ENCODE results near the gene PNMT. TPM values are rescaled to one million over a fixed set of nuclear protein-coding genes. Genes with fewer than 3 reads are reported as not detected.

PNMT gene
- total RNA-seq, 2 experiments from 2014 or later = not detected

- H3K9me3 ChIP-seq (ENCODE audit: low read length) = no peaks in the 10 kb centered on the region
- no peak overlapping the region for H2AFZ ChIP-seq (ENCODE audit: low read length)
- peaks cover 41% of the 10 kb centered on the region for H3K4me1 ChIP-seq (ENCODE audit: insufficient read depth, low read length, poor library complexity, severe bottlenecking)
- TF ChIP-seq CTCF (conservative IDR thresholded peaks at IDR 0.05; ENCODE audit: low read length) (no peak), EZH2phosphoT487 (IDR thresholded peaks at IDR 0.05; ENCODE audit: borderline replicate concordance, low read depth, low read length) (no peak)
- H4K20me1 ChIP-seq (ENCODE audit: insufficient read depth, low read length) = no peaks in the 10 kb centered on the region
- no peaks in the 10 kb centered on the region for H3K9me2 ChIP-seq (ENCODE audit: insufficient read depth, low read length)
- no peaks in the 10 kb centered on the region for H3K79me2 ChIP-seq (ENCODE audit: insufficient read depth, low read depth, low read length)
- ChIA-PET POLR2A (interaction anchor here (1.1 kb wide), 1 partner anchor 12 kb away, joined by 3 read pairs; the partner anchor contains the start of gene PGAP3), CTCF (ENCODE audit: unreplicated experiment) (interaction anchor here (1.0 to 1.2 kb wide), 2 partner anchors 22 to 117 kb away, joined by 3 read pairs; no protein-coding TSS in a partner anchor)
- no peak overlapping the region for H3K4me2 ChIP-seq (ENCODE audit: low read length)
- DNase-seq (ENCODE audit: low spot score) = no peak
- intact Hi-C loops (cut with micrococcal nuclease; ENCODE audit: unreplicated experiment) = no loop called here
- no peak overlapping the region for H3K4me3 ChIP-seq (ENCODE audit: low read depth, low read length, poor library complexity, severe bottlenecking)
- H3K27ac ChIP-seq (ENCODE audit: low read depth, low read length, poor library complexity, severe bottlenecking) = peak overlapping the region; percentile 19
- no TSS peak for BruUV-seq (replicated peaks)
- H3K36me3 ChIP-seq (ENCODE audit: insufficient read depth, low read length) = no peaks in the 10 kb centered on the region
Measured at GRCh38 chr17:39675390-39676082, 7.3 kb downstream of the PNMT start.

- intact Hi-C loops (cut with micrococcal nuclease; ENCODE audit: unreplicated experiment) = no loop called here
- no peak overlapping the region for H2AFZ ChIP-seq (ENCODE audit: low read length)
- DNase-seq (ENCODE audit: low spot score) = peak; percentile 42
- no peak overlapping the region for H3K4me2 ChIP-seq (ENCODE audit: low read length)
- TF ChIP-seq EZH2phosphoT487 (IDR thresholded peaks at IDR 0.05; ENCODE audit: borderline replicate concordance, low read depth, low read length) (no peak), CTCF (conservative IDR thresholded peaks at IDR 0.05; ENCODE audit: low read length) (no peak)
- peak overlapping the region; percentile 19 for H3K27ac ChIP-seq (ENCODE audit: low read depth, low read length, poor library complexity, severe bottlenecking)
- no peaks in the 10 kb centered on the region for H3K9me3 ChIP-seq (ENCODE audit: low read length)
- POLR2A ChIA-PET = no interaction called here
- no peak overlapping the region for H3K4me3 ChIP-seq (ENCODE audit: low read depth, low read length, poor library complexity, severe bottlenecking)
- CTCF ChIA-PET (ENCODE audit: unreplicated experiment) = interaction anchor here (1.0 to 1.2 kb wide), 2 partner anchors 22 to 116 kb away, joined by 3 read pairs; no protein-coding TSS in a partner anchor
- no peaks in the 10 kb centered on the region for H4K20me1 ChIP-seq (ENCODE audit: insufficient read depth, low read length)
- H3K36me3 ChIP-seq (ENCODE audit: insufficient read depth, low read length) = no peaks in the 10 kb centered on the region
- H3K79me2 ChIP-seq (ENCODE audit: insufficient read depth, low read depth, low read length) = no peaks in the 10 kb centered on the region
- no TSS peak for BruUV-seq (replicated peaks)
- H3K9me2 ChIP-seq (ENCODE audit: insufficient read depth, low read length) = no peaks in the 10 kb centered on the region
- peaks cover 41% of the 10 kb centered on the region for H3K4me1 ChIP-seq (ENCODE audit: insufficient read depth, low read length, poor library complexity, severe bottlenecking)
Measured at GRCh38 chr17:39676198-39676819, 8.1 kb downstream of the PNMT start.

GRCh38 chr17:39677072-39677471, 8.8 kb downstream of the PNMT start:
- no peak for DNase-seq (ENCODE audit: low spot score)
- no peak overlapping the region for H2AFZ ChIP-seq (ENCODE audit: low read length)
- ChIA-PET POLR2A (no interaction called here), CTCF (ENCODE audit: unreplicated experiment) (no interaction called here)
- H3K9me2 ChIP-seq (ENCODE audit: insufficient read depth, low read length) = no peaks in the 10 kb centered on the region
- no peak overlapping the region for H3K27ac ChIP-seq (ENCODE audit: low read depth, low read length, poor library complexity, severe bottlenecking)
- no peak for TF ChIP-seq EZH2phosphoT487 (IDR thresholded peaks at IDR 0.05; ENCODE audit: borderline replicate concordance, low read depth, low read length)
- BruUV-seq (replicated peaks) = no TSS peak
- no peak overlapping the region for H3K4me2 ChIP-seq (ENCODE audit: low read length)
- no peaks in the 10 kb centered on the region for H3K36me3 ChIP-seq (ENCODE audit: insufficient read depth, low read length)
- intact Hi-C loops (cut with micrococcal nuclease; ENCODE audit: unreplicated experiment) = no loop called here
- H3K79me2 ChIP-seq (ENCODE audit: insufficient read depth, low read depth, low read length) = no peaks in the 10 kb centered on the region
- no peaks in the 10 kb centered on the region for H4K20me1 ChIP-seq (ENCODE audit: insufficient read depth, low read length)
- no peak overlapping the region for H3K4me3 ChIP-seq (ENCODE audit: low read depth, low read length, poor library complexity, severe bottlenecking)
- H3K4me1 ChIP-seq (ENCODE audit: insufficient read depth, low read length, poor library complexity, severe bottlenecking) = peaks cover 41% of the 10 kb centered on the region
- H3K9me3 ChIP-seq (ENCODE audit: low read length) = no peaks in the 10 kb centered on the region
